Endothelial cell of umbilical vein (primary cell): Measurements from ENCODE around the gene PTPRD. TPM values are rescaled to one million over a fixed set of nuclear protein-coding genes. Genes with fewer than 3 reads are reported as not detected.

Experiments
- BruUV-seq: library from RNA; stranded (reverse); fragments of 400-500 nt; replicated peaks from 2 replicates; lab custom pipeline; 2021; lab: Mats Ljungman, UMichigan
- CTCF ChIA-PET: fragments of 300-600, 350-600 bp; sonication (Branson Sonifier 250); formaldehyde crosslinking; loops from one replicate; lab custom pipeline; 2021; ENCODE audit warnings: antibody characterized with exemption, inconsistent platforms; lab: Charles Lee
- POLR2A ChIA-PET: fragments of 300-600, 350-600 bp; sonication (Branson Sonifier 250); formaldehyde crosslinking; loops from one replicate; lab custom pipeline; 2021; ENCODE audit warnings: antibody characterized with exemption, inconsistent platforms; lab: Charles Lee
- DNase-seq: peaks from one replicate; pipeline ENCODE4 v3.0.0-alpha.2; 2011; ENCODE audit warnings: low read depth, low spot score
- FAIRE-seq: peaks from 2 replicates; lab custom pipeline; 2011; peaks lifted over from hg19 to GRCh38; lab: Jason Lieb, UNC
- H2AFZ ChIP-seq: 2 replicates; pipeline ENCODE4 v1.6.0; 2012; ENCODE audit warnings: low read depth, low read length, control low read depth, inconsistent platforms
- H3K27ac ChIP-seq: 2 replicates; pipeline ENCODE4 v1.5.1; 2011; ENCODE audit warnings: low read depth, mild to moderate bottlenecking, control low read depth, low read length, moderate library complexity; ENCODE audit not compliant: insufficient read depth
- H3K27me3 ChIP-seq, 2 experiments: 2 replicates each; pipeline versions ENCODE4 v1.6.0 to v1.6.1; 2011; ENCODE audit warnings: low read length in 2 of 2, mixed read lengths in 1 of 2; ENCODE audit not compliant: control insufficient read depth in 2 of 2, insufficient read depth in 2 of 2
- H3K36me3 ChIP-seq, 2 experiments: 2 replicates in 1 of 2; 3 replicates in 1 of 2; pipeline ENCODE4 v1.5.1; 2011; ENCODE audit warnings: low read length in 2 of 2, mild to moderate bottlenecking in 1 of 2, moderate library complexity in 1 of 2; ENCODE audit not compliant: control insufficient read depth in 2 of 2, insufficient read depth in 2 of 2; ENCODE audit errors: extremely low read depth in 1 of 2
- H3K4me1 ChIP-seq: 3 replicates; pipeline ENCODE4 v1.5.1; 2011; ENCODE audit warnings: mild to moderate bottlenecking, low read length; ENCODE audit not compliant: control insufficient read depth, insufficient read depth; ENCODE audit errors: extremely low read depth
- H3K4me2 ChIP-seq: 2 replicates; pipeline ENCODE4 v1.6.1; 2011; ENCODE audit warnings: low read length, control low read depth, mixed read lengths; ENCODE audit not compliant: insufficient read depth
- H3K4me3 ChIP-seq, 3 experiments: fragments of 200-600 bp in 1 of 3; sonication (generic), shearing (Covaris generic) in 1 of 3; replicated peaks in 1 of 3; 2 replicates each; pipeline ENCODE4 v1.5.1; 2011 to 2016; ENCODE audit warnings: control low read depth in 3 of 3, low read length in 3 of 3, mild to moderate bottlenecking in 2 of 3, inconsistent platforms in 1 of 3, low read depth in 1 of 3, moderate library complexity in 1 of 3; ENCODE audit not compliant: insufficient read depth in 1 of 3
- H3K79me2 ChIP-seq: 2 replicates; pipeline ENCODE4 v1.6.0; 2012; ENCODE audit warnings: low read length, inconsistent platforms; ENCODE audit not compliant: control insufficient read depth, insufficient read depth
- H3K9ac ChIP-seq: replicated peaks from 2 replicates; pipeline ENCODE3; 2011; ENCODE audit warnings: low read length, control low read depth; ENCODE audit not compliant: insufficient read depth; ENCODE audit errors: extremely low read depth
- H3K9me1 ChIP-seq: replicated peaks from 3 replicates; pipeline ENCODE4 v1.6.0; 2011; ENCODE audit warnings: mild to moderate bottlenecking, low read length; ENCODE audit not compliant: control insufficient read depth, insufficient read depth; ENCODE audit errors: extremely low read depth
- H3K9me3 ChIP-seq: replicated peaks from 2 replicates; pipeline ENCODE4 v1.5.1; 2012; ENCODE audit warnings: low read length, inconsistent platforms; ENCODE audit not compliant: control insufficient read depth, insufficient read depth
- H4K20me1 ChIP-seq: replicated peaks from 2 replicates; pipeline ENCODE3; 2011; ENCODE audit warnings: mild to moderate bottlenecking, low read length; ENCODE audit not compliant: control insufficient read depth, insufficient read depth; ENCODE audit errors: extremely low read depth
- EZH2 ChIP-seq: IDR thresholded peaks from 2 replicates; pipeline ENCODE4 v1.6.1; 2012; ENCODE audit warnings: borderline replicate concordance, low read depth, mild to moderate bottlenecking, moderate library complexity, low read length, inconsistent platforms; ENCODE audit not compliant: severe bottlenecking
- FOS ChIP-seq: IDR thresholded peaks from 2 replicates; pipeline ENCODE4 v1.6.1; 2011; ENCODE audit warnings: mild to moderate bottlenecking, low read length, moderate library complexity, borderline replicate concordance; ENCODE audit not compliant: insufficient read depth
- GATA2 ChIP-seq: IDR thresholded peaks from 2 replicates; pipeline ENCODE4 v1.7.0; 2011; ENCODE audit warnings: low read depth, mild to moderate bottlenecking, moderate library complexity, mixed read lengths, low read length; ENCODE audit not compliant: insufficient read length, insufficient read depth
- JUN ChIP-seq: IDR thresholded peaks from 2 replicates; pipeline ENCODE4 v1.6.1; 2011; ENCODE audit warnings: borderline replicate concordance, low read depth; ENCODE audit not compliant: insufficient read length, insufficient read depth
- MYC ChIP-seq: IDR thresholded peaks from one replicate; pipeline ENCODE4 v1.6.1; 2011; ENCODE audit warnings: mild to moderate bottlenecking, low read depth, low read length
- POLR2A ChIP-seq: IDR thresholded peaks from 2 replicates; pipeline ENCODE4 v1.6.1; 2012; ENCODE audit warnings: low read depth, mild to moderate bottlenecking, control low read depth, low read length
- POLR2AphosphoS5 ChIP-seq: IDR thresholded peaks from 2 replicates; pipeline ENCODE4 v1.6.1; 2012; ENCODE audit warnings: low read depth, mild to moderate bottlenecking, control low read depth, low read length, moderate library complexity; ENCODE audit not compliant: insufficient read depth
- dilution Hi-C: fragments of 300-500 bp; cut with MboI; formaldehyde crosslinking; loops from one replicate; pipeline ENCODE4 v1.15.0; 2019; ENCODE audit warnings: low sequenced_read_pairs; ENCODE audit not compliant: extremely low pct_ligation_motif_present
- intact Hi-C: fragments of 100-400 bp; cut with micrococcal nuclease; formaldehyde crosslinking; loops from one replicate; pipeline ENCODE4 v1.10.0; 2022
- polyA plus RNA-seq, 4 experiments: library from polyadenylated mRNA; depleted of rRNA in 3 of 4; stranded (reverse) in 3 of 4; unstranded in 1 of 4; fragments of >200 nt; gene quantifications; 2 replicates each; pipeline versions ENCODE4 v1.2.1 to v1.2.3, GENCODE V29; 2011 to 2012; ENCODE audit warnings: missing spikeins in 1 of 4
- total RNA-seq: library from RNA; stranded (reverse); gene quantifications from 2 replicates; pipeline ENCODE4 v1.2.3, GENCODE V29; 2021
- TF ChIP-seq, protein P1 (sequence below): IDR thresholded peaks from 2 replicates; pipeline ENCODE4 v1.6.1; 2011; ENCODE audit not compliant: insufficient read depth, insufficient read length
- TF ChIP-seq, protein P2 (sequence below), 2 donors: IDR thresholded peaks; 1 replicate in 1 of 2; 2 replicates in 1 of 2; pipeline ENCODE4 v1.5.1; 2011; ENCODE audit warnings: low read length in 2 of 2, mild to moderate bottlenecking in 2 of 2, moderate library complexity in 2 of 2, control low read depth in 1 of 2, inconsistent platforms in 1 of 2, low read depth in 1 of 2; ENCODE audit not compliant: insufficient read depth in 1 of 2; ENCODE audit errors: extremely low read depth in 1 of 2

PTPRD gene
- total and polyA plus RNA-seq, 2 donors (not counting 3 experiments of a cell fraction or from before 2014, with no cell fraction given): 5.5 to 5.7 TPM

DNA sequence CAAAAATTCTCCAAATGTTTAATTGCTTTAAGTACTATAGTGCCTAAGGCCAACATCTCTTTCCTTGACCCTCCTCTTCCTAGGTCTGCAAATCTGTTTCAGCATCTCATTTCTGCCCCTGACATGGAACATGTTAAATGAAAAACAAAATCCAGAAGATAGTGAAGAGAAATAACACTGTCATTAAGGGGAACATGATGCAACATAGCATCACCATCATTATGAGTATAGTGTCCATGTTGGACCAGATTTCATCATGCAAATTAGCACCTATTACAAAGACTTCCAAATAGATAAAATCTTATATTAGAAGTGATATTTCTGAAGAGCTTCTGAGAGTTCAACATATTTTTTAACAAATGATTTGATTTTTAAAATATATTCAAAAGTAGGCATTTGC lies 375.2 kb downstream of the PTPRD start:
- dilution Hi-C loops: no loop called here
- no TSS peak for BruUV-seq
- CTCF ChIA-PET: no interaction called here

More for the DNA sequence above, 375.2 kb downstream of the PTPRD start:
- FAIRE-seq: no peak
- H4K20me1 ChIP-seq: no peaks in the 10 kb centered on the region
- H3K9me1 ChIP-seq: no peaks in the 10 kb centered on the region
- H3K79me2 ChIP-seq: no peaks in the 10 kb centered on the region
- H2AFZ ChIP-seq: no peak overlapping the region
- DNase-seq: no peak
- no peak overlapping the region for H3K4me2 ChIP-seq
- intact Hi-C loops: no loop called here
- no peaks in the 10 kb centered on the region for H3K27me3 ChIP-seq
- no peak overlapping the region for H3K4me3 ChIP-seq
- H3K27ac ChIP-seq: no peak overlapping the region
- H3K36me3 ChIP-seq: no peaks in the 10 kb centered on the region
- H3K4me1 ChIP-seq: no peaks in the 10 kb centered on the region
- no peaks in the 10 kb centered on the region for H3K9me3 ChIP-seq
- no peak for TF ChIP-seq POLR2A
- no peak for TF ChIP-seq GATA2
- TF ChIP-seq EZH2: no peak
- no peak for TF ChIP-seq POLR2AphosphoS5
- TF ChIP-seq JUN: no peak
- TF ChIP-seq, protein P1, sequence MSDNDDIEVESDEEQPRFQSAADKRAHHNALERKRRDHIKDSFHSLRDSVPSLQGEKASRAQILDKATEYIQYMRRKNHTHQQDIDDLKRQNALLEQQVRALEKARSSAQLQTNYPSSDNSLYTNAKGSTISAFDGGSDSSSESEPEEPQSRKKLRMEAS: no peak
- TF ChIP-seq, protein P2, sequence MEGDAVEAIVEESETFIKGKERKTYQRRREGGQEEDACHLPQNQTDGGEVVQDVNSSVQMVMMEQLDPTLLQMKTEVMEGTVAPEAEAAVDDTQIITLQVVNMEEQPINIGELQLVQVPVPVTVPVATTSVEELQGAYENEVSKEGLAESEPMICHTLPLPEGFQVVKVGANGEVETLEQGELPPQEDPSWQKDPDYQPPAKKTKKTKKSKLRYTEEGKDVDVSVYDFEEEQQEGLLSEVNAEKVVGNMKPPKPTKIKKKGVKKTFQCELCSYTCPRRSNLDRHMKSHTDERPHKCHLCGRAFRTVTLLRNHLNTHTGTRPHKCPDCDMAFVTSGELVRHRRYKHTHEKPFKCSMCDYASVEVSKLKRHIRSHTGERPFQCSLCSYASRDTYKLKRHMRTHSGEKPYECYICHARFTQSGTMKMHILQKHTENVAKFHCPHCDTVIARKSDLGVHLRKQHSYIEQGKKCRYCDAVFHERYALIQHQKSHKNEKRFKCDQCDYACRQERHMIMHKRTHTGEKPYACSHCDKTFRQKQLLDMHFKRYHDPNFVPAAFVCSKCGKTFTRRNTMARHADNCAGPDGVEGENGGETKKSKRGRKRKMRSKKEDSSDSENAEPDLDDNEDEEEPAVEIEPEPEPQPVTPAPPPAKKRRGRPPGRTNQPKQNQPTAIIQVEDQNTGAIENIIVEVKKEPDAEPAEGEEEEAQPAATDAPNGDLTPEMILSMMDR (IDR thresholded peaks at IDR 0.05; ENCODE audit: extremely low read depth in 1 of 2, insufficient read depth in 1 of 2, low read depth in 1 of 2, low read length in 2 of 2): no peak
- no peak for TF ChIP-seq MYC
- no peak for TF ChIP-seq FOS
- POLR2A ChIA-PET: no interaction called here
- no peak overlapping the region for H3K9ac ChIP-seq
